OCI-M2 (cell line): Measurements from ENCODE around the gene GPD1.
"Not testable (repeated sequence)": the region's sequence is repeated elsewhere in the genome, so short reads cannot be mapped to it uniquely, and the experiment has no call there.

Experiments
- DNase-seq: peaks from one replicate; lab custom pipeline; 2025; ENCODE audit not compliant: unreplicated experiment; lab: John Stamatoyannopoulos, UW

GPD1 gene

GRCh38 chr12:50120521-50120920, 16.7 kb downstream of the GPD1 start:
- no peak for DNase-seq

- DNase-seq = no peak
Observed at GRCh38 chr12:50120953-50121352, 17.1 kb downstream of the GPD1 start.

- DNase-seq = no peak
Observed at GRCh38 chr12:50121641-50122040, 17.8 kb downstream of the GPD1 start.

- no peak for DNase-seq
Observed at GRCh38 chr12:50123203-50123602, 19.4 kb downstream of the GPD1 start.

- no peak for DNase-seq
Observed at GRCh38 chr12:50127546-50127945, 23.7 kb downstream of the GPD1 start.

GRCh38 chr12:50129290-50129689, 25.5 kb downstream of the GPD1 start:
- DNase-seq = no peak

- DNase-seq = no peak
Observed at GRCh38 chr12:50132505-50133135, 28.8 kb downstream of the GPD1 start.

- DNase-seq = no peak
Observed at GRCh38 chr12:50142993-50143392, 39.2 kb downstream of the GPD1 start.

GRCh38 chr12:50145439-50145838, 41.6 kb downstream of the GPD1 start:
- DNase-seq = no peak

- DNase-seq = no peak
Observed at GRCh38 chr12:50147281-50147680, 43.5 kb downstream of the GPD1 start.

GRCh38 chr12:50148011-50148410, 44.2 kb downstream of the GPD1 start:
- not testable (repeated sequence) for DNase-seq

- no peak for DNase-seq
Observed at GRCh38 chr12:50149311-50149710, 45.5 kb downstream of the GPD1 start.

- no peak for DNase-seq
Observed at GRCh38 chr12:50151047-50151687, 47.4 kb downstream of the GPD1 start.

- DNase-seq = not testable (repeated sequence)
Observed at GRCh38 chr12:50154947-50155346, 51.1 kb downstream of the GPD1 start.

- DNase-seq = no peak
Observed at GRCh38 chr12:50156641-50157040, 52.8 kb downstream of the GPD1 start.

GRCh38 chr12:50157259-50157658, 53.5 kb downstream of the GPD1 start:
- no peak for DNase-seq

- DNase-seq = no peak
Observed at GRCh38 chr12:50160643-50161042, 56.8 kb downstream of the GPD1 start.
